GM23338 (cell line): ENCODE results near the gene OR5AR1. TPM values are rescaled to one million over a fixed set of nuclear protein-coding genes. Genes with fewer than 3 reads are reported as not detected.

Experiments
- ATAC-seq: fragments of 200-7000 bp; cut with Tn5 transposase; 3 replicates; pipeline ENCODE4 v1.9.1; 2020
- DNase-seq: peaks from one replicate; pipeline ENCODE4 v3.0.0-alpha.2; 2015; ENCODE audit warnings: low spot score
- H2AFZ ChIP-seq: fragments of 200-600 bp; sonication (generic); 2 replicates; pipeline ENCODE4 v1.8.0; 2016; ENCODE audit warnings: antibody characterized with exemption, mild to moderate bottlenecking, moderate library complexity
- H3F3A ChIP-seq: fragments of 200-600 bp; sonication (generic); replicated peaks from 2 replicates; pipeline ENCODE4 v1.8.0; 2017; ENCODE audit warnings: antibody characterized with exemption, mixed run types, low read depth
- H3K27ac ChIP-seq: fragments of 200-600 bp; sonication (generic); 2 replicates; pipeline ENCODE4 v1.6.1; 2016; ENCODE audit warnings: low read depth
- H3K27me3 ChIP-seq: fragments of 200-600 bp; sonication (generic); 2 replicates; pipeline ENCODE4 v1.8.0; 2016; ENCODE audit warnings: mild to moderate bottlenecking, mixed run types, moderate library complexity; ENCODE audit not compliant: insufficient read depth
- H3K36me3 ChIP-seq: fragments of 200-600 bp; sonication (generic); 2 replicates; pipeline ENCODE4 v1.8.0; 2016; ENCODE audit warnings: mild to moderate bottlenecking; ENCODE audit not compliant: insufficient read depth
- H3K4me1 ChIP-seq: fragments of 200-600 bp; sonication (generic); 2 replicates; pipeline ENCODE4 v1.8.0; 2016; ENCODE audit warnings: mild to moderate bottlenecking, moderate library complexity; ENCODE audit not compliant: insufficient read depth
- H3K4me2 ChIP-seq: fragments of 200-600 bp; sonication (generic); 2 replicates; pipeline ENCODE4 v1.7.1; 2017; ENCODE audit warnings: mixed run types
- H3K4me3 ChIP-seq: fragments of 200-600 bp; sonication (generic); 2 replicates; pipeline ENCODE4 v1.6.1; 2016; ENCODE audit warnings: mixed run types
- H3K79me2 ChIP-seq: fragments of 200-600 bp; sonication (generic); replicated peaks from 2 replicates; pipeline ENCODE4 v1.8.0; 2017; ENCODE audit warnings: mild to moderate bottlenecking; ENCODE audit not compliant: insufficient read depth
- H3K9me2 ChIP-seq: fragments of 200-600 bp; sonication (generic); 2 replicates; pipeline ENCODE4 v1.8.0; 2017; ENCODE audit not compliant: insufficient read depth
- H4K20me1 ChIP-seq: fragments of 200-600 bp; sonication (generic); replicated peaks from 2 replicates; pipeline ENCODE4 v1.8.0; 2017; ENCODE audit warnings: mild to moderate bottlenecking; ENCODE audit not compliant: insufficient read depth
- H3K27ac Mint-ChIP-seq: 2 replicates; pipeline ENCODE4 v1.8.0; 2020; ENCODE audit warnings: inconsistent platforms, mild to moderate bottlenecking, moderate library complexity, mixed read lengths
- H3K27me3 Mint-ChIP-seq: 3 replicates; pipeline ENCODE4 v1.8.0; 2022; ENCODE audit warnings: low read depth, mild to moderate bottlenecking, moderate library complexity, mixed read lengths, inconsistent platforms; ENCODE audit not compliant: insufficient read depth, poor library complexity
- H3K36me3 Mint-ChIP-seq: 3 replicates; pipeline ENCODE4 v1.8.0; 2021; ENCODE audit warnings: low read depth, mild to moderate bottlenecking, inconsistent platforms, moderate library complexity, mixed read lengths
- H3K4me1 Mint-ChIP-seq: 3 replicates; pipeline ENCODE4 v1.8.0; 2020; ENCODE audit warnings: mild to moderate bottlenecking, inconsistent platforms, mixed read lengths
- H3K4me3 Mint-ChIP-seq: 3 replicates; pipeline ENCODE4 v1.8.0; 2021; ENCODE audit warnings: moderate library complexity, mild to moderate bottlenecking, inconsistent platforms, mixed read lengths
- H3K9me3 Mint-ChIP-seq: 3 replicates; pipeline ENCODE4 v1.8.0; 2020; ENCODE audit warnings: moderate library complexity, mild to moderate bottlenecking, inconsistent platforms, mixed read lengths
- ZNF331 ChIP-seq: fragments of 250-450 bp; sonication (Bioruptor Pico); IDR thresholded peaks from 2 replicates; pipeline ENCODE4 v1.5.0; 2020; ENCODE audit warnings: low read depth, mild to moderate bottlenecking, moderate library complexity
- polyA plus RNA-seq: library from polyadenylated mRNA; unstranded; fragments of >200 nt; fragmentation: Nextera tagmentation; extraction: Ambion mirVana; gene quantifications from 2 replicates; pipeline ENCODE4 v1.2.1, GENCODE V29; 2016
- total RNA-seq: library from RNA; depleted of rRNA; stranded (reverse); fragments of >200 nt; shearing (Covaris generic); gene quantifications from 2 replicates; pipeline ENCODE4 v1.2.3, GENCODE V29; 2014
- TF ChIP-seq, protein P1 (sequence below): fragments of 250-450 bp; sonication (Bioruptor Pico); IDR thresholded peaks from 2 replicates; pipeline ENCODE4 v1.5.0; 2020; ENCODE audit warnings: mild to moderate bottlenecking, moderate library complexity
- TF ChIP-seq, protein P2 (sequence below), 2 experiments: fragments of 200-600 bp in 1 of 2; sonication (generic) in 1 of 2; conservative IDR thresholded peaks; 2 replicates each; pipeline versions ENCODE4 v1.5.1 to v1.6.1; 2016 to 2017; ENCODE audit warnings: antibody characterized with exemption in 2 of 2, low read depth in 2 of 2, mild to moderate bottlenecking in 2 of 2, moderate library complexity in 1 of 2

The OR5AR1 gene
- total and polyA plus RNA-seq, 2 experiments from 2014 or later, result not detected

DNA sequence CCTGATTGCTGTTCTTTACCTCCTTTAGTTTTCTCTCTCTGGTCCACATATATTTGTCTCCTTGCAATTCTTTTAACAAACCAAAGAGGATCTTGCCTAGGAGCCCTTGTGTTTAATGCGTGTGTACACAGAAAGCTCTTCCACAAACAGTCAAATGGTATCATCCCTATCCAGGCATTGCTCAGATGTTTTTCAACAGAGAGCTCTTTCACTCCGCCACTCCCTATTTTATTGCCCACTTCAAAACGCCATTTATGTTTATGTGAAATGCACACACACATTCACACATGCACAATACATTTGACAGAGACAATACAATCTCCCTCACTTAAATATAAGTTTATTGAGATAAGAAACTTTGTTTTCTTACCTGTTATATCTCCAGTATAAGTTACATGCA, 26.0 kb upstream of the OR5AR1 start (continued):
- TF ChIP-seq, protein P1, sequence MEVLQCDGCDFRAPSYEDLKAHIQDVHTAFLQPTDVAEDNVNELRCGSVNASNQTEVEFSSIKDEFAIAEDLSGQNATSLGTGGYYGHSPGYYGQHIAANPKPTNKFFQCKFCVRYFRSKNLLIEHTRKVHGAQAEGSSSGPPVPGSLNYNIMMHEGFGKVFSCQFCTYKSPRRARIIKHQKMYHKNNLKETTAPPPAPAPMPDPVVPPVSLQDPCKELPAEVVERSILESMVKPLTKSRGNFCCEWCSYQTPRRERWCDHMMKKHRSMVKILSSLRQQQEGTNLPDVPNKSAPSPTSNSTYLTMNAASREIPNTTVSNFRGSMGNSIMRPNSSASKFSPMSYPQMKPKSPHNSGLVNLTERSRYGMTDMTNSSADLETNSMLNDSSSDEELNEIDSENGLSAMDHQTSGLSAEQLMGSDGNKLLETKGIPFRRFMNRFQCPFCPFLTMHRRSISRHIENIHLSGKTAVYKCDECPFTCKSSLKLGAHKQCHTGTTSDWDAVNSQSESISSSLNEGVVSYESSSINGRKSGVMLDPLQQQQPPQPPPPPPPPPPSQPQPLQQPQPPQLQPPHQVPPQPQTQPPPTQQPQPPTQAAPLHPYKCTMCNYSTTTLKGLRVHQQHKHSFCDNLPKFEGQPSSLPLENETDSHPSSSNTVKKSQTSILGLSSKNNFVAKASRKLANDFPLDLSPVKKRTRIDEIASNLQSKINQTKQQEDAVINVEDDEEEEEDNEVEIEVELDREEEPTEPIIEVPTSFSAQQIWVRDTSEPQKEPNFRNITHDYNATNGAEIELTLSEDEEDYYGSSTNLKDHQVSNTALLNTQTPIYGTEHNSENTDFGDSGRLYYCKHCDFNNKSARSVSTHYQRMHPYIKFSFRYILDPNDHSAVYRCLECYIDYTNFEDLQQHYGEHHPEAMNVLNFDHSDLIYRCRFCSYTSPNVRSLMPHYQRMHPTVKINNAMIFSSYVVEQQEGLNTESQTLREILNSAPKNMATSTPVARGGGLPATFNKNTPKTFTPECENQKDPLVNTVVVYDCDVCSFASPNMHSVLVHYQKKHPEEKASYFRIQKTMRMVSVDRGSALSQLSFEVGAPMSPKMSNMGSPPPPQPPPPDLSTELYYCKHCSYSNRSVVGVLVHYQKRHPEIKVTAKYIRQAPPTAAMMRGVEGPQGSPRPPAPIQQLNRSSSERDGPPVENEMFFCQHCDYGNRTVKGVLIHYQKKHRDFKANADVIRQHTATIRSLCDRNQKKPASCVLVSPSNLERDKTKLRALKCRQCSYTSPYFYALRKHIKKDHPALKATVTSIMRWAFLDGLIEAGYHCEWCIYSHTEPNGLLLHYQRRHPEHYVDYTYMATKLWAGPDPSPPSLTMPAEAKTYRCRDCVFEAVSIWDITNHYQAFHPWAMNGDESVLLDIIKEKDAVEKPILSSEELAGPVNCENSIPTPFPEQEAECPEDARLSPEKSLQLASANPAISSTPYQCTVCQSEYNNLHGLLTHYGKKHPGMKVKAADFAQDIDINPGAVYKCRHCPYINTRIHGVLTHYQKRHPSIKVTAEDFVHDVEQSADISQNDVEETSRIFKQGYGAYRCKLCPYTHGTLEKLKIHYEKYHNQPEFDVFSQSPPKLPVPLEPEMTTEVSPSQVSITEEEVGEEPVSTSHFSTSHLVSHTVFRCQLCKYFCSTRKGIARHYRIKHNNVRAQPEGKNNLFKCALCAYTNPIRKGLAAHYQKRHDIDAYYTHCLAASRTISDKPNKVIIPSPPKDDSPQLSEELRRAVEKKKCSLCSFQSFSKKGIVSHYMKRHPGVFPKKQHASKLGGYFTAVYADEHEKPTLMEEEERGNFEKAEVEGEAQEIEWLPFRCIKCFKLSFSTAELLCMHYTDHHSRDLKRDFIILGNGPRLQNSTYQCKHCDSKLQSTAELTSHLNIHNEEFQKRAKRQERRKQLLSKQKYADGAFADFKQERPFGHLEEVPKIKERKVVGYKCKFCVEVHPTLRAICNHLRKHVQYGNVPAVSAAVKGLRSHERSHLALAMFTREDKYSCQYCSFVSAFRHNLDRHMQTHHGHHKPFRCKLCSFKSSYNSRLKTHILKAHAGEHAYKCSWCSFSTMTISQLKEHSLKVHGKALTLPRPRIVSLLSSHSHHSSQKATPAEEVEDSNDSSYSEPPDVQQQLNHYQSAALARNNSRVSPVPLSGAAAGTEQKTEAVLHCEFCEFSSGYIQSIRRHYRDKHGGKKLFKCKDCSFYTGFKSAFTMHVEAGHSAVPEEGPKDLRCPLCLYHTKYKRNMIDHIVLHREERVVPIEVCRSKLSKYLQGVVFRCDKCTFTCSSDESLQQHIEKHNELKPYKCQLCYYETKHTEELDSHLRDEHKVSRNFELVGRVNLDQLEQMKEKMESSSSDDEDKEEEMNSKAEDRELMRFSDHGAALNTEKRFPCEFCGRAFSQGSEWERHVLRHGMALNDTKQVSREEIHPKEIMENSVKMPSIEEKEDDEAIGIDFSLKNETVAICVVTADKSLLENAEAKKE (CRISPR knock-in tag), result no peak

DNA sequence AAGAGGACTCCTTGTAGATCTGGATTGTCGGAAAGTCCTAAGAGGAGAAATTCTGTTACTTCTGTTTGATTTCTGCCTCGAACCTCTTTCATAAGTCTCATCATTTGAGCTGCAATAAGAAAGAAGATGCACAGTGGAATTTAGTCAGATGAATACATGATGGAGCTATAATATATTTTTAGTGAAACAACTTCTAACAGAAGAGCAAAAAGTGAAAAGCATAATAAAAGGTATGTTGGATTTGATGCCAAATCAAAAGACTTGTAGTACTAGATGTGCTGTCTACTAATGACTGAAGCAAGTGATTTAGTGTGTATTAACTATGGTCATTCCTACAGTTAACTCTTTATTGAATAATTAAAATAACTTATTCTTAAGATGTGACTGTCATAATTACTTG, 21.1 kb upstream of the OR5AR1 start, which contains the start of gene OR5AP2:
Gene OR5AP2 (minus strand): TSS at position 101 of the 400 bp plus-strand sequence. CDS start 0 bp downstream, at position 101.
- H3K4me3 Mint-ChIP-seq, result no peak within 1 kb of the TSS
- Histone ChIP-seq H3K4me3 (no peak within 1 kb of the TSS), H3K27ac (no peak within 1 kb of the TSS), H3K4me1 (no peaks in the 10 kb centered on the region), H3K27me3 (no peaks in the 10 kb centered on the region), H3K36me3 (no peaks in the 10 kb centered on the region), H3F3A (no peaks in the 10 kb centered on the region), H3K9me2 (peaks cover 11% of the 10 kb centered on the region; the same call in 1 of the 2 replicates), H4K20me1 (no peaks in the 10 kb centered on the region), H3K4me2 (no peak within 1 kb of the TSS), H3K79me2 (no peaks in the 10 kb centered on the region), H2AFZ (no peak within 1 kb of the TSS)
- ATAC-seq (no peak), DNase-seq (no peak)
- peaks cover 6% of the 10 kb centered on the region; the same call in 2 of the 3 replicates for H3K9me3 Mint-ChIP-seq
- no peaks in the 10 kb centered on the region for H3K4me1 Mint-ChIP-seq
- no peaks in the 10 kb centered on the region for H3K27me3 Mint-ChIP-seq
- H3K36me3 Mint-ChIP-seq, result no peaks in the 10 kb centered on the region
- H3K27ac Mint-ChIP-seq, result no peak within 1 kb of the TSS
- no peak for TF ChIP-seq ZNF331
- TF ChIP-seq, protein P1 (CRISPR knock-in tag), result no peak
- TF ChIP-seq, protein P2, sequence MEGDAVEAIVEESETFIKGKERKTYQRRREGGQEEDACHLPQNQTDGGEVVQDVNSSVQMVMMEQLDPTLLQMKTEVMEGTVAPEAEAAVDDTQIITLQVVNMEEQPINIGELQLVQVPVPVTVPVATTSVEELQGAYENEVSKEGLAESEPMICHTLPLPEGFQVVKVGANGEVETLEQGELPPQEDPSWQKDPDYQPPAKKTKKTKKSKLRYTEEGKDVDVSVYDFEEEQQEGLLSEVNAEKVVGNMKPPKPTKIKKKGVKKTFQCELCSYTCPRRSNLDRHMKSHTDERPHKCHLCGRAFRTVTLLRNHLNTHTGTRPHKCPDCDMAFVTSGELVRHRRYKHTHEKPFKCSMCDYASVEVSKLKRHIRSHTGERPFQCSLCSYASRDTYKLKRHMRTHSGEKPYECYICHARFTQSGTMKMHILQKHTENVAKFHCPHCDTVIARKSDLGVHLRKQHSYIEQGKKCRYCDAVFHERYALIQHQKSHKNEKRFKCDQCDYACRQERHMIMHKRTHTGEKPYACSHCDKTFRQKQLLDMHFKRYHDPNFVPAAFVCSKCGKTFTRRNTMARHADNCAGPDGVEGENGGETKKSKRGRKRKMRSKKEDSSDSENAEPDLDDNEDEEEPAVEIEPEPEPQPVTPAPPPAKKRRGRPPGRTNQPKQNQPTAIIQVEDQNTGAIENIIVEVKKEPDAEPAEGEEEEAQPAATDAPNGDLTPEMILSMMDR (conservative IDR thresholded peaks at IDR 0.05; ENCODE audit: low read depth in 2 of 2), result no peak
